PC-9 (cell line): Measurements from ENCODE around the gene RD3L. TPM values are rescaled to one million over a fixed set of nuclear protein-coding genes. Genes with fewer than 3 reads are reported as not detected.

ENCODE experiments used
- BruUV-seq: library from RNA; stranded (reverse); fragments of 400-500 nt; replicated peaks from 2 replicates; lab custom pipeline; 2021; lab: Mats Ljungman, UMichigan
- CTCF ChIA-PET: fragments of 300-600 bp; sonication (Branson Sonifier 250); formaldehyde crosslinking; loops from one replicate; lab custom pipeline; 2022; ENCODE audit warnings: antibody characterized with exemption; lab: Charles Lee
- POLR2A ChIA-PET: fragments of 300-600 bp; sonication (Branson Sonifier 250); formaldehyde crosslinking; loops from one replicate; lab custom pipeline; 2022; ENCODE audit warnings: antibody characterized with exemption; ENCODE audit not compliant: unreplicated experiment; lab: Charles Lee
- DNase-seq, 2 experiments: peaks; one replicate each; pipeline versions ENCODE4 v3.0.0 to v3.0.0-alpha.2; 2015 to 2022; ENCODE audit warnings: mixed read lengths in 1 of 2
- H2AFZ ChIP-seq: fragments of 200-600 bp; sonication (generic); 2 replicates; pipeline ENCODE4 v1.8.1; 2017; ENCODE audit warnings: antibody characterized with exemption
- H3F3A ChIP-seq: fragments of 200-600 bp; sonication (generic); 2 replicates; pipeline ENCODE4 v1.8.1; 2017; ENCODE audit warnings: antibody characterized with exemption, mild to moderate bottlenecking, low read depth; ENCODE audit not compliant: insufficient read depth
- H3K27ac ChIP-seq: fragments of 200-600 bp; sonication (generic); 2 replicates; pipeline ENCODE4 v1.6.1; 2016; ENCODE audit warnings: mixed run types
- H3K27me3 ChIP-seq: fragments of 200-600 bp; sonication (generic); 2 replicates; pipeline ENCODE4 v1.6.1; 2016; ENCODE audit warnings: low read depth, mixed run types; ENCODE audit not compliant: insufficient read depth
- H3K36me3 ChIP-seq: fragments of 200-600 bp; sonication (generic); 2 replicates; pipeline ENCODE4 v1.6.1; 2016; ENCODE audit warnings: low read depth, mixed run types
- H3K4me1 ChIP-seq: fragments of 200-600 bp; sonication (generic); replicated peaks from 2 replicates; pipeline ENCODE4 v1.6.1; 2016; ENCODE audit warnings: mixed run types; ENCODE audit not compliant: insufficient read depth
- H3K4me2 ChIP-seq: fragments of 200-600 bp; sonication (generic); 2 replicates; pipeline ENCODE4 v1.6.1; 2017; ENCODE audit warnings: mixed run types
- H3K4me3 ChIP-seq: fragments of 200-600 bp; sonication (generic); 2 replicates; pipeline ENCODE4 v1.6.1; 2016; ENCODE audit warnings: mixed run types
- H3K79me2 ChIP-seq: fragments of 200-600 bp; sonication (generic); 2 replicates; pipeline ENCODE4 v1.6.1; 2017; ENCODE audit warnings: low read depth, mixed run types
- H3K9me2 ChIP-seq: fragments of 200-600 bp; sonication (generic); 2 replicates; pipeline ENCODE4 v1.8.1; 2017; ENCODE audit warnings: mild to moderate bottlenecking; ENCODE audit not compliant: insufficient read depth
- H3K9me3 ChIP-seq: fragments of 200-600 bp; sonication (generic); 2 replicates; pipeline ENCODE4 v1.8.1; 2016; ENCODE audit warnings: low read depth; ENCODE audit not compliant: insufficient read depth
- H4K20me1 ChIP-seq: fragments of 200-600 bp; sonication (generic); 2 replicates; pipeline ENCODE4 v1.8.1; 2017; ENCODE audit not compliant: insufficient read depth
- CTCF ChIP-seq: fragments of 200-600 bp; sonication (generic); conservative IDR thresholded peaks from 2 replicates; pipeline ENCODE4 v1.6.1; 2017; ENCODE audit warnings: mixed run types, antibody characterized with exemption, mild to moderate bottlenecking, moderate library complexity
- EZH2 ChIP-seq: fragments of 200-600 bp; sonication (generic); IDR thresholded peaks from 2 replicates; pipeline ENCODE4 v1.8.0; 2017; ENCODE audit warnings: antibody characterized with exemption, low read depth
- intact Hi-C: fragments of 100-400 bp; cut with micrococcal nuclease; formaldehyde crosslinking; loops from one replicate; pipeline ENCODE4 v1.10.0; 2022; ENCODE audit not compliant: unreplicated experiment
- total RNA-seq: library from RNA; stranded (reverse); gene quantifications from 2 replicates; pipeline ENCODE4 v1.2.3, GENCODE V29; 2021

RD3L gene
- total RNA-seq, 1 experiment from 2014 or later = not detected

GRCh38 chr14:103898204-103898603, 44.1 kb downstream of the RD3L start:
- DNase-seq = no peak
- H3K9me3 ChIP-seq = no peaks in the 10 kb centered on the region
- H3K4me3 ChIP-seq = no peak overlapping the region
- no TSS peak for BruUV-seq
- H3K27me3 ChIP-seq = no peaks in the 10 kb centered on the region
- no peak overlapping the region for H3K4me2 ChIP-seq
- ChIA-PET POLR2A (no interaction called here), CTCF (no interaction called here)
- H4K20me1 ChIP-seq = no peaks in the 10 kb centered on the region
- no peak overlapping the region for H2AFZ ChIP-seq
- intact Hi-C loops = no loop called here
- no peaks in the 10 kb centered on the region for H3K9me2 ChIP-seq
- TF ChIP-seq EZH2 = no peak
- TF ChIP-seq CTCF = no peak
- no peaks in the 10 kb centered on the region for H3K36me3 ChIP-seq
- peaks cover 12% of the 10 kb centered on the region for H3K4me1 ChIP-seq
- H3K27ac ChIP-seq = no peak overlapping the region
- no peaks in the 10 kb centered on the region for H3K79me2 ChIP-seq
- H3F3A ChIP-seq = no peaks in the 10 kb centered on the region

GRCh38 chr14:103897075-103897947, 45.0 kb downstream of the RD3L start:
- no peaks in the 10 kb centered on the region for H3F3A ChIP-seq
- H3K79me2 ChIP-seq = no peaks in the 10 kb centered on the region
- no peaks in the 10 kb centered on the region for H3K36me3 ChIP-seq
- no peaks in the 10 kb centered on the region for H4K20me1 ChIP-seq
- ChIA-PET POLR2A (no interaction called here), CTCF (no interaction called here)
- H3K4me1 ChIP-seq = peaks cover 12% of the 10 kb centered on the region
- no peaks in the 10 kb centered on the region for H3K9me3 ChIP-seq
- no peak overlapping the region for H3K27ac ChIP-seq
- H3K9me2 ChIP-seq = no peaks in the 10 kb centered on the region
- no peak for DNase-seq
- H3K4me3 ChIP-seq = no peak overlapping the region
- BruUV-seq = no TSS peak
- TF ChIP-seq CTCF (no peak), EZH2 (no peak)
- no peak overlapping the region for H2AFZ ChIP-seq
- no peak overlapping the region for H3K4me2 ChIP-seq
- intact Hi-C loops = no loop called here
- H3K27me3 ChIP-seq = no peaks in the 10 kb centered on the region

GRCh38 chr14:103896578-103896977, 45.8 kb downstream of the RD3L start:
- H4K20me1 ChIP-seq = no peaks in the 10 kb centered on the region
- no peaks in the 10 kb centered on the region for H3K9me2 ChIP-seq
- H3K9me3 ChIP-seq = no peaks in the 10 kb centered on the region
- no peak overlapping the region for H3K4me3 ChIP-seq
- no peaks in the 10 kb centered on the region for H3K79me2 ChIP-seq
- H2AFZ ChIP-seq = no peak overlapping the region
- BruUV-seq = no TSS peak
- no peak overlapping the region for H3K27ac ChIP-seq
- no peak for DNase-seq
- TF ChIP-seq EZH2 (no peak), CTCF (no peak)
- CTCF ChIA-PET = no interaction called here
- H3K4me2 ChIP-seq = no peak overlapping the region
- POLR2A ChIA-PET = no interaction called here
- H3K36me3 ChIP-seq = no peaks in the 10 kb centered on the region
- H3K27me3 ChIP-seq = no peaks in the 10 kb centered on the region
- H3K4me1 ChIP-seq = peaks cover 12% of the 10 kb centered on the region
- intact Hi-C loops = no loop called here
- no peaks in the 10 kb centered on the region for H3F3A ChIP-seq
